GM12891 (cell line): ENCODE data around the gene VENTX.
"Not testable (repeated sequence)": the region's sequence is repeated elsewhere in the genome, so short reads cannot be mapped to it uniquely, and the experiment has no call there.

Experiments
- DNase-seq: peaks from one replicate; pipeline ENCODE4 v3.0.0; 2011; ENCODE audit warnings: low spot score; ENCODE audit not compliant: insufficient read length
- FAIRE-seq: peaks from 2 replicates; lab custom pipeline; 2011; peaks lifted over from hg19 to GRCh38; lab: Jason Lieb, UNC
- PAX5 ChIP-seq: IDR thresholded peaks from 2 replicates; pipeline ENCODE4 v1.6.1; 2011; ENCODE audit warnings: low read length, moderate library complexity, mild to moderate bottlenecking; ENCODE audit not compliant: insufficient read depth, severe bottlenecking
- POLR2A ChIP-seq: IDR thresholded peaks from 2 replicates; pipeline ENCODE4 v1.6.1; 2011; ENCODE audit warnings: low read depth, low read length, control low read depth
- POLR2AphosphoS5 ChIP-seq: IDR thresholded peaks from 2 replicates; pipeline ENCODE4 v1.6.1; 2011; ENCODE audit warnings: low read depth, low read length, control low read depth
- POU2F2 ChIP-seq: IDR thresholded peaks from 2 replicates; pipeline ENCODE4 v1.6.1; 2011; ENCODE audit warnings: low read depth, mild to moderate bottlenecking, control low read depth, low read length, moderate library complexity
- SPI1 ChIP-seq: IDR thresholded peaks from 2 replicates; pipeline ENCODE4 v1.6.1; 2011; ENCODE audit warnings: low read depth, low read length, control low read depth
- TAF1 ChIP-seq: IDR thresholded peaks from 2 replicates; pipeline ENCODE4 v1.6.1; 2011; ENCODE audit warnings: low read depth, low read length, control low read depth

The VENTX gene

DNA sequence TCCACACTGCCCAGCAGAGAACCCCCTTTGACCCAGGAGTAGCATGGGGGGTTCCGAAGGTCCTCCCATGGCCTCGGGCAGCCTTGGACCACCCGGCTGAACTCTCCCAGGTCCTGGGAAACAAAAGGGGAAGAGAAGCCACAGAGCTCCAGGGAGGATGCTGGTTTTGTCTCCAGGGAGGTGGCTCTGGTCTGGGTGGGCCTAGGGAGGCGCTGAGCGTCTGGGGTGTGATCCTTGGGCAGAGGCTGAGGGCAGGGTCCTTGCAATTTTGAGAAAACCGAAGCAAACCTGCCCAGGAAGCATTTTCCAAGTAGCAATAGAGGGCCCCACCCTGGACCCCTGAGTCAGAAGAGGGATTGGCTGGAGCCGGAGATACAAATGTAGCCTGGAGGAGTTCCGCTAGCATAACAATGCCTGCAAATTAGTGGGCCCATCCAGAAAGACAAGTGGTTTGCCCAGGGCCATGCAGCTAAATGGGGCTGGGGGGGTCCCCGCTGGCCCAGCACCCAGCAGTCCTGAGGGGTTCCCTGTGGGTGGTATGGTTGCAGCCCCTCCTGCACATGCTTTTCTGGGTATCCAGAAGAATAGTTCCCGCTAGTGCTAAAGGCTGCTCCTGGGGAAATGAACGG lies 5.6 kb upstream of the VENTX start:
- TF ChIP-seq POLR2A (no peak), POLR2AphosphoS5 (no peak), POU2F2 (no peak), SPI1 (no peak), PAX5 (no peak)
- DNase-seq: no peak
- FAIRE-seq: no peak

DNA sequence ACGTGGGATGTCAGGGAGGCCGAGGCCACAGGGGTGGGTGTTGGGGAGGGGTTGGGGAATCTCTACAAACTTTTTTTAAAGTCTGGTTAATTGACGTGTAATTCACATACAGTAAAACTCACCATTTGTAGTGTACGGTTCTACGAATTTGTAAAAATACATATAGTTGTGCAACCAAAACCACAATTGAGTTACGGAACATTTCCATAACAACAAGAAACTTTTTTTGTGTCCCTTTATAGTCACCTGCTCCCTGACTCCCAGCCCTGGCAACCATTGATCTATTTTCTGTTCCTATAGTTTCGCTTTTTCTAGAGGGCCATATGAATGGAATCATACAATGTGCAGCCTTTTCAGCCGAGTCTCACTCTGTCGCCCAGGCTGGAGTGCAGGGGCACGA lies 2.9 kb upstream of the VENTX start:
- DNase-seq, FAIRE-seq: not testable (repeated sequence)

DNA sequence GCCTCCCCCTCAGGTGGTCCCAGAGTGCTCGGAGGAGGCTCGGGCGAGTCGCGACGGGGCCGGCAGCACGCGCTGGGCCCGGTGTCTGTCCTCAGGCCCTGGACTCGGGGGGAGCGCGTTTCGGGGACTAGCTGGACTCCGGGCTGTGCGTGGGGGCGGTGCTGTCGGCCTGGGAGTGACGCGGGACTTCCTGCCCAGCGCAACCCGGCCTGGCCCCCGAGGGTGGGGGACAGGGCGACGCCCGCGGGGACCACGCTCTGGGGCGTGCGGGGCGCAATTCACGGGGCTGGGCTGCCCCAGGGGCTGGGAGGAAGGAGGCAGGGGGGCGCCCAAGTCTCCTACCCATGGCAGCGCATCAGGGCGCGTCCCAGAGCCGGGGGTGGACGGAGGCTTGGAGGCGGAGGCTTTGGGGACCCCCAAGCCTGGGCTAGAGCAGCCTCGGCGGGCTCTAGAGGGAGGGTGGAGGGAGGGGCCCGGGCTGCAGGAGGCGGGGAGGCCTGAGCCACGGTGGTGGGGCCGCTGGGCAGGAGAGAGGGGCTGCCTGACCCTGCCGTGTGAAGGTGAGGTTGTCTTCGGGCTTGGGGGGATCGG lies 2.3 kb upstream of the VENTX start:
- DNase-seq (no peak), FAIRE-seq (no peak)
- TF ChIP-seq TAF1 (no peak), PAX5 (no peak), POLR2AphosphoS5 (no peak), SPI1 (no peak), POU2F2 (no peak), POLR2A (no peak)

GRCh38 chr10:133235932-133236331 lies 1.7 kb upstream of the VENTX start:
- no peak for DNase-seq
- TF ChIP-seq PAX5 (no peak), POU2F2 (no peak), POLR2AphosphoS5 (no peak), POLR2A (no peak), TAF1 (no peak), SPI1 (no peak)
- FAIRE-seq: no peak

- FAIRE-seq (no peak), DNase-seq (no peak)
- no peak for TF ChIP-seq PAX5
- no peak for TF ChIP-seq SPI1
These were observed 1.0 kb upstream of the VENTX start for GRCh38 chr10:133236401-133237240.

DNA sequence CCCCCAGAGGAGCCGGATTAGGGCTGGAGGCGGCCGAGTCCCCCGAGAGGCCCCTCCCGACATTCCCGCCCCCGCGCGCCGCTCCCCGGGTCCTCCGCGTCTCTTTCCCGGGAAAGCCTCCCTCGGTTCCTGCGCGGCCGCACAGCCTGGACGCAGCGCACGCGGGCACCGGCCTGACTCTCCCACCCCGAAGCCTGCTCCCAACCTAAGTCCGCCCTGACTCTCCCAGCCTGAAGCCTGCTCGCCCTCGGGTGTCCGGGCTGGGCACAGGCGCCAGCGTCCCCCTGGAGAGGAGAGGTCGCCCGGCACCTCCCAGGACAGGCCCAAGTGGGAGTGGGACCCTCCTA lies 441 bp upstream of the VENTX start:
- DNase-seq (no peak), FAIRE-seq (no peak)
- TF ChIP-seq TAF1: no peak
- no peak for TF ChIP-seq SPI1
- TF ChIP-seq PAX5: no peak
- TF ChIP-seq POLR2AphosphoS5: no peak
- no peak for TF ChIP-seq POU2F2
- TF ChIP-seq POLR2A: no peak

- DNase-seq (no peak), FAIRE-seq (no peak)
- TF ChIP-seq POLR2A (no peak), SPI1 (no peak), POLR2AphosphoS5 (no peak), TAF1 (no peak), POU2F2 (no peak), PAX5 (no peak)
These were observed 780 bp downstream of the VENTX start for GRCh38 chr10:133238466-133238804.

DNA sequence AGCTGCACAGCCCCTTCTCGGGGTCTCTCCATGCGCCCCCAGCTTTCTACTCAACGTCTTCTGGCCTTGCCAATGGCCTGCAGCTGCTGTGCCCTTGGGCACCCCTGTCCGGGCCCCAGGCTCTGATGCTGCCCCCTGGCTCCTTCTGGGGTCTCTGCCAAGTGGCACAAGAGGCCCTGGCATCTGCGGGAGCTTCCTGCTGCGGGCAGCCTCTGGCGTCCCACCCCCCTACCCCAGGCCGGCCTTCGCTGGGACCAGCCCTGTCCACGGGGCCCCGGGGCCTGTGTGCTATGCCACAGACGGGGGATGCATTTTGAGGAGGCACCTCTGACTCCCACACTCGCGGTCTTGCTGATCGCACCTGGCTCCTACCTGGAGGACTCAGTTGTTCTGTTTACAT lies 2.3 kb downstream of the VENTX start:
- DNase-seq: no peak
- FAIRE-seq: no peak
- TF ChIP-seq POLR2AphosphoS5 (no peak), TAF1 (no peak), POU2F2 (no peak), POLR2A (no peak), SPI1 (no peak), PAX5 (no peak)

DNA sequence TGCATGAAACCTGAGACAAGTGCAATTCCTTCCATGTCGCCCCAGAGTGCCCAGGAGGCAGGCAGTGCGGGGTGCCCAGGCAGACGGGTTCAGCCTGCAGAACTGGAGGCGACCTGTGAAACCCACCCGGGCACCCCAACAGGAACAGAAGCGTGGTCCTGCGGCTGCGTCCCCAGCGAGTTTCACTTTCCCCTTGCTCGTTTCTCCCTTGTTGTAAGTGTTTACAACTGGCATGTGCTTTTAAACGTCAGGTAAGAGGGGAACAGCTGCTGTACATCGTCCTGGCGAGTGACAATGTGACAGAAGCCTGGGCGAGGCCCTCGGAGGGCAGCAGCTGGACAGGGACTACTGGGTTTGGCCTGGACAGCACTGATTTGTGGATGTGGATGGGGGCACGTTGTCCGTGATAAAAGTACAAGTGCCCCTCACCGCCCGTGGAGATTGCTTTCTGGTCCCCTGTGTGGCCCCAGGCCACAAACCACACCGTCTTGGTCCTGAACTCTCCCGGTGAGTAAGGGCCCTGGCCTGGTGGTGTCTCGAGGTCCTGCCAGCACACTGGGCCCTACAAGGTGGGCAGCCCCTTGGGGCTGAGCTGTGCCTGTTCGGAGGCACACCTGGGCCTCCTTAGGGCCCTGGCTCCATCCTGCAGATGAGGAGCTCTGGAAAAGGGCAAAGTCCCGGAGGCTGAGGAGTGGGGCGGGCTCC lies 4.0 kb downstream of the VENTX start:
- no peak for TF ChIP-seq POLR2AphosphoS5
- no peak for TF ChIP-seq POLR2A
- no peak for TF ChIP-seq SPI1
- TF ChIP-seq PAX5: no peak
- TF ChIP-seq TAF1: no peak
- no peak for TF ChIP-seq POU2F2
- DNase-seq (no peak), FAIRE-seq (peak; percentile 81)
